Parathyroid adenoma (tissue), 2 donors: ENCODE measurements around the gene CDH4.

ENCODE experiments used
- H2AFZ ChIP-seq: fragments of 300-600 bp; sonication (generic); one replicate; pipeline ENCODE4 v1.7.0; 2017; ENCODE audit warnings: antibody characterized with exemption, mild to moderate bottlenecking
- H3K27ac ChIP-seq: fragments of 300-600 bp; sonication (generic); one replicate; pipeline ENCODE4 v1.7.0; 2017
- H3K27me3 ChIP-seq: fragments of 300-600 bp; sonication (generic); one replicate; pipeline ENCODE4 v1.7.0; 2017; ENCODE audit warnings: low read length; ENCODE audit not compliant: control insufficient read depth, insufficient read depth
- H3K36me3 ChIP-seq: fragments of 300-600 bp; sonication (generic); one replicate; pipeline ENCODE4 v1.7.0; 2017; ENCODE audit warnings: low read length; ENCODE audit not compliant: control insufficient read depth, insufficient read depth
- H3K4me1 ChIP-seq: fragments of 300-600 bp; sonication (generic); one replicate; pipeline ENCODE4 v1.7.0; 2017; ENCODE audit warnings: control low read depth
- H3K4me2 ChIP-seq: fragments of 300-600 bp; sonication (generic); one replicate; pipeline ENCODE4 v1.7.0; 2017; ENCODE audit warnings: low read length
- H3K4me3 ChIP-seq: fragments of 300-600 bp; sonication (generic); one replicate; pipeline ENCODE4 v1.7.0; 2017; ENCODE audit warnings: low read depth, low read length
- H3K79me2 ChIP-seq: fragments of 300-600 bp; sonication (generic); one replicate; pipeline ENCODE4 v1.7.0; 2017; ENCODE audit warnings: control low read depth
- H3K9ac ChIP-seq: fragments of 300-600 bp; sonication (generic); one replicate; pipeline ENCODE4 v1.7.0; 2017; ENCODE audit warnings: mild to moderate bottlenecking
- H3K9me3 ChIP-seq: fragments of 300-600 bp; sonication (generic); one replicate; pipeline ENCODE4 v1.7.0; 2017; ENCODE audit warnings: low read length; ENCODE audit not compliant: control insufficient read depth
- CTCF ChIP-seq: fragments of 300-600 bp; sonication (generic); IDR thresholded peaks from one replicate; pipeline ENCODE4 v1.7.0; 2017; ENCODE audit warnings: antibody characterized with exemption, mild to moderate bottlenecking
- donor health status: primary hyperparathyroidism.

CDH4 gene

DNA sequence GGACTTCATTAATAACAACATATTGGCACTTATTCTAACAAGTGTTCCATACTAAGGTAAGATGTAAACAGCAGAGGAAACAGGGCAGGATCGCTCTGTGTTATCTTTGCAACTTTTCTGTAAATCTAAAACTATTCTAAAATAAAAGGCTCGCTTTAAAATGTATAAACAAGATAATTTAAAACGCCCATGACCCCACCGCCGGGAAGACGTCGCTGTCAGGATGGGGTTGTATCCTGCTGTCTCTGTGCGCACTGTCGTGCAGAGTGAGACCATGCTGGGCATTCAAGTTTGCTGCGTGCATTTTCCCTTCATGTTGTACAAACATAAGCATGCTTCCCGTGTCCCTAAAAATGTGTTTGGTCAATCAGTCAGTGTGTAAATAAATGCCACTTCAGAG is 255.7 kb downstream of the CDH4 start:
- H3K9ac ChIP-seq = no peak overlapping the region
- no peaks in the 10 kb centered on the region for H3K36me3 ChIP-seq
- no peaks in the 10 kb centered on the region for H3K9me3 ChIP-seq
- no peak overlapping the region for H3K4me3 ChIP-seq
- no peak overlapping the region for H2AFZ ChIP-seq
- H3K27me3 ChIP-seq = no peaks in the 10 kb centered on the region
- H3K4me1 ChIP-seq = no peaks in the 10 kb centered on the region
- H3K79me2 ChIP-seq = no peaks in the 10 kb centered on the region
- no peak for TF ChIP-seq CTCF
- no peak overlapping the region for H3K4me2 ChIP-seq
- H3K27ac ChIP-seq = no peak overlapping the region

- Histone ChIP-seq H3K4me3 (no peak overlapping the region), H3K9me3 (no peaks in the 10 kb centered on the region), H3K4me1 (no peaks in the 10 kb centered on the region), H3K36me3 (no peaks in the 10 kb centered on the region), H3K4me2 (no peak overlapping the region), H3K9ac (no peak overlapping the region), H3K79me2 (no peaks in the 10 kb centered on the region), H3K27me3 (no peaks in the 10 kb centered on the region), H3K27ac (no peak overlapping the region), H2AFZ (no peak overlapping the region)
- no peak for TF ChIP-seq CTCF
These were observed 256.4 kb downstream of the CDH4 start for GRCh38 chr20:61508301-61509096.

- Histone ChIP-seq H3K4me3 (no peak overlapping the region), H2AFZ (no peak overlapping the region), H3K4me1 (no peaks in the 10 kb centered on the region), H3K27ac (no peak overlapping the region), H3K79me2 (no peaks in the 10 kb centered on the region), H3K9ac (no peak overlapping the region), H3K9me3 (no peaks in the 10 kb centered on the region), H3K27me3 (no peaks in the 10 kb centered on the region), H3K36me3 (no peaks in the 10 kb centered on the region), H3K4me2 (no peak overlapping the region)
- no peak for TF ChIP-seq CTCF
These were observed 258.8 kb downstream of the CDH4 start for GRCh38 chr20:61510778-61511330.

GRCh38 chr20:61512475-61512874 is 260.4 kb downstream of the CDH4 start:
- H3K4me2 ChIP-seq = no peak overlapping the region
- no peaks in the 10 kb centered on the region for H3K79me2 ChIP-seq
- H3K9me3 ChIP-seq = no peaks in the 10 kb centered on the region
- no peak overlapping the region for H3K4me3 ChIP-seq
- no peak overlapping the region for H3K27ac ChIP-seq
- H3K27me3 ChIP-seq = no peaks in the 10 kb centered on the region
- H3K36me3 ChIP-seq = no peaks in the 10 kb centered on the region
- no peaks in the 10 kb centered on the region for H3K4me1 ChIP-seq
- no peak overlapping the region for H2AFZ ChIP-seq
- H3K9ac ChIP-seq = no peak overlapping the region
- TF ChIP-seq CTCF = no peak
